NCI-H1417 treated with DMSO at 0.1 percent for 48 hours (cell line): ENCODE measurements around the gene VCAN.
"Not testable (repeated sequence)": the region's sequence is repeated elsewhere in the genome, so short reads cannot be mapped to it uniquely, and the experiment has no call there.

Source experiments
- DNase-seq: peaks from one replicate; lab custom pipeline; 2025; lab: John Stamatoyannopoulos, UW

Gene VCAN

GRCh38 chr5:83471405-83472212, at the start of gene VCAN:
TSS of gene VCAN (plus strand) at chr5:83471744. CDS start at chr5:83483519, 11,775 bp downstream.
- DNase-seq, result no peak

DNA sequence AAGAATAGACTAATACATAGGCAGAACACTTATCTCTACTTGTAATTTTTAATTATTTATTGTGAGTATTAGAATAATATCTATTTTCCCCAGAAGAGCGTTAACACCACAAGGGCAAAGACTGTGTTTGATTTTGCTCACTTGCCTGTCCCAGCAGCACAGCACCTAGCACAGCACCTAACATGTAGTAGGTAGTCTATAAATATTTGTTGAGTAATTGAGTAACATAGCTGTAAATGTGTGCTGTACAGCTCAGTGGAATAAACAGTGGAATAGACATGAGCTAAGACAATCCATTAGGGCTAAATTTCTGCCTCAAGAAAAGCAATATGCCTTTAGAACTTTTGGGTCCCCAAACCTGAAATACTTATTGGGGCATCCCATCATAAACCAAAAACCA, 49.3 kb upstream of the VCAN start:
- DNase-seq, result no peak

- DNase-seq, result no peak
These were observed 44.7 kb upstream of the VCAN start for GRCh38 chr5:83426855-83427254.

GRCh38 chr5:83428126-83428525, 43.4 kb upstream of the VCAN start:
- no peak for DNase-seq

DNA sequence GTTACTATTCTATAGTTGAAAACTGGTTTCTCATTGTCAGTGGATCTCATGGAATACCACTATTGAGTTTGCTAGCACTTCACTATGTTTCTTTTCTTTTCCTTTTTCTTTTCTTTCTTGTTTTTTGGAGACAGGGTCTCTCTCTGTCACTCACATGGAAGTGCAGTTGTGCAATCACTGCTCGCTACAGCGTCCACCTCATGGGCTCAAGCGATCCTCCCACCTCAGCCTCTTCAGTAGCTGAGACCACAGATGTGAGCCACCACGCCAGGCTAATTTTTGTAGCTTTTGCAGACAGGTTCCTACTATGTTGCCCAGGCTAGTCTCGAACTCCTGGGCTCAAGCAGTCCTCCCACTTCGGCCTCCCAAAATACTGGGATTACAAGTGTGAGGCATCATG, 42.7 kb upstream of the VCAN start:
- DNase-seq, result no peak

DNA sequence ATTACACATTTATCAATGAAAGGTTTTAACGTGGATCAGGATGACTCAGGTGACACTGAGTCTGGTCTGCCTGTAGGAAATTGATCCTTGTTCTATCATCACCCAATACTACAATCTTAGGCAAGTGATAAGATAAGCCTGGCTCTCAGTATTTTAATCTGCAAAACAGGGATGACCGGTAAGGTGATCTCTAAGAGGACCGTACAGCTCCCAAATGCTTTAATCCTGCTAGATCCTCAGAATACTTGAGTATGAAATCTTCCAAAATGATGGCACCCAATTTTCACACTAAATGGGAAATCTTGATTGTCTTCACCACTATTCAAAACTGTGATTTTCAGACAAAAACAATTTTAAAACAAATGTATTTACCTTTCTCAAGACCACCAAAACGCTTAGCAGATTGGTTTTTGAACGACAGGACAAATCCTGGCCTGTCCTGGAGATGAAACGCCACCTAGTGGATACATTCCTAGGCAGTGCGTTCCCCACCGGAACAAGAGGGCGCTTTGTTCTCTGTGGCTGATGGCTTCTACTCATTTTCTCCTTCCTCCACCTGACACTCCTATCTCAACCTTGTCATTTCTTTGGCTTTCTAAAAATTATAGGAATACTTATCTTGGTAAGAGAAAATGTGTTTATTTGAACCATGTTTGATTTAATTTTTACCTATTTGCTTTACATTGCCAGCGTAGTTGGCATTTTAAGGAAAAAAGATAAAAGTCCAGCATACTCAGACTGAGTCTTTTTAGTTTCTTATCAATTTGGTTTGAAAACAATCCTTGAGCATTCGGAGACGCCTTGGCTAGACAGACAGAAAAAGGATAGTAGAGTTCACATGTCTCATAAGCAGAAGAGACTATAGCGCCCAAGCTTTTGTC, 41.2 kb upstream of the VCAN start:
- DNase-seq, result no peak

- DNase-seq, result no peak
These were observed 37.7 kb upstream of the VCAN start for GRCh38 chr5:83433891-83434290.

- no peak for DNase-seq
These were observed 36.6 kb upstream of the VCAN start for GRCh38 chr5:83434946-83435345.

GRCh38 chr5:83436276-83436675, 35.3 kb upstream of the VCAN start:
- DNase-seq, result no peak

DNA sequence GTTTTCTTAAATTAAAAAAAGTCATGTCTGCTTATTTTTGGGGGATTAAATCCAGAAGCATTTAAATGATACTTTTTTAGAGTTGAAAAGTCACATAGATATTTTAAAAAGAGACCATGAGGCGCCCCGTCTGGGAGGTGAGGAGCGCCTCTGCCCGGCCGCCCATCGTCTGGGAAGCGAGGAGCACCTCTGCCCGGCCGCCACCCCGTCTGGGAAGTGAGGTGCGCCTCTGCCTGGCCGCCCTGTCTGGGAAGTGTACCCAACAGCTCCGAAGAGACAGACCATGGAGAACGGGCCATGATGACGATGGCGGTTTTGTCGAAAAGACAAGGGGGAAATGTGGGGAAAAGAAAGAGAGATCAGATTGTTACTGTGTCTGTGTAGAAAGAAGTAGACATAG, 33.8 kb upstream of the VCAN start:
- DNase-seq, result not testable (repeated sequence)

- DNase-seq, result no peak
These were observed 30.7 kb upstream of the VCAN start for GRCh38 chr5:83440826-83441225.

DNA sequence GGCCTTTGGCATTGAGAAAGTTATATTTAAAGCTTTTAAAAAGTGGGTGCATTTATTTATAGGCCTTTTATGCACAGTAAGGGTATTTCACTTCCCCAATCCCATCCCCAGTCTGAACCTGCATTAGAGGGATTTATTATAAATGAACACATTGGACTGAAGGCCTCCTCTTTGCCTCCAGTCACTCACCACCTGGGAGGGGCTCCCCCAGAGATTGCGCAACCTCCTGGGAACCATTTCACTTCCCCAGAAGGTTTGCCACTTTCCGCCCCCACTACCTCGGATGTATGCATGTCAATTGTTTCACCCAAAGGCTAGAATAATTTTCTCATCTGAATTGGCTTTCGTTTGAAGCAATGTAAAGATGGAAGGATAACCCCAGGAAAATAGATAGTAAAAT, 29.8 kb upstream of the VCAN start:
- DNase-seq, result no peak

DNA sequence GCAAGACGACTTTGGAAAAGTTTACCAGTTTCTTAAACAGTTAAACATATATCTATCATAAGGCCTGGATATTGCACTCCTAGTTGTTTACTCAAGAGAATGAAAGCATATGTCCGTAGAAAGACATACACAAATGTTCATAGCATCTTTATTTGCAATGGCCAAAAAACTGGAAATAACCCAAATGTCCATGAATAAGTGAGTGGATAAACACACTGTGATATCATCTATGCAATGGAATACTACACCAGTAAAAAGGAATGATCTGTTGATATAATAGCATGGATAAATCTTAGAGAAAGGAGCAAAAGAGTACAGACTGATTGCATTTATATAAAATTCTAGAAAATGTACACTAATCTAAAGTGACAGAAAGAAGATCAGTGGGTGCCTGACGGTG, 28.0 kb upstream of the VCAN start:
- DNase-seq, result no peak

GRCh38 chr5:83444445-83444844, 27.1 kb upstream of the VCAN start:
- no peak for DNase-seq

- DNase-seq, result no peak
These were observed 25.1 kb upstream of the VCAN start for GRCh38 chr5:83446253-83446947.

DNA sequence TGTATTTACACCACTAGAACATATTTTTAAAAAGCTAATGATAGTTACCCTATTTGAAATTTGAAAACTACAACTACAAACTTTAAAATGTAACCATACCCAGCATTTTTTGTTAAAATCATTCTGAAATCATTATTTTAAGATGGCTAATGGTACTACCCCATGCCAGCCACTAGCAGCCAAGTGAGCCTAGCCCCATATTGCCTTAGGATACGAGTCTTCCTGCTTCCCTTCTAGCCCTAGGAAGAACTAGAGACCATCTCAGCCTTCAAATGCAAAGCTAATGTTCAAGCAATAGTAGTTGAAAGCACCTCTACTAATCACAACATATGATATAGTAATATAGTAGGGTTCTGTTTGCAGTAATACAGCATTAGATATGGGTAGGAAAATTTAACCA, 24.0 kb upstream of the VCAN start:
- DNase-seq, result no peak

DNA sequence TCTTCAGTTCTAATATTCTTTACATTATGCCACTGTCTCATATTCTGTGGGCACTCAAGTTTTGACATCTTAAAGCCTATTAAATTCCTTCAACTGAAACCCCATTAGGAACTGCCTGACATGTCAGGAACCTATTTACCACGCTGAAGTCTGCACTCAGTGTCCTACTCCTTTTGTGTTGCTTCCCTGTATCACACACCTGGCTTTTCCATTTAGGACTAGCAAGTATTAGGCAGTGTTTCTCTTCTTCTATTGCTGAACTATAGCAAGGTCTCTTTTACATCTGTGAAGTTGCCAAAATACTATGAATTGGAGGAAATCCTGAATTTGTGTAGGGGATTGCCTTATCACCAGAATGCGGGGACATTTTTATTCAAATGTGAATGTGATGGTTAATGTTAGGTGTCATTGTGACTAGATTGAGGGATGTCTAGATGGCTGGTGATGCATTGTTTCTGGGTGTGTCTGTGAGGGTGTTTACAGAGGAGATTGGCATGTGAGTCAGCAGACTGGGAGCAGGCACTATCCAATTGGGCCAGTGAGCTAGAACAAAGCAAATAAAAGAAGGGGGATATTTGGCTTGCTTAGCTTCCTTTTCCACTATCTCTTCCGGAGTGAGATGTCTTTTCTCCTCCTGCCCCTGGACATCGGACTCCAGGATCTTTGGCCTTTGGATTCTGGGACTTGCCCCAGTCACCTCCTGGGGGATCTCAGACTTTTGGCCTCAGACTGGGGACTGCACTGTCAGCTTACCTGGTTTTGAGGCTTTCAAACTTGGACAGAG, 21.2 kb upstream of the VCAN start:
- DNase-seq, result no peak

GRCh38 chr5:83450967-83451248, 20.6 kb upstream of the VCAN start:
- no peak for DNase-seq

GRCh38 chr5:83451955-83452354, 19.6 kb upstream of the VCAN start:
- no peak for DNase-seq

DNA sequence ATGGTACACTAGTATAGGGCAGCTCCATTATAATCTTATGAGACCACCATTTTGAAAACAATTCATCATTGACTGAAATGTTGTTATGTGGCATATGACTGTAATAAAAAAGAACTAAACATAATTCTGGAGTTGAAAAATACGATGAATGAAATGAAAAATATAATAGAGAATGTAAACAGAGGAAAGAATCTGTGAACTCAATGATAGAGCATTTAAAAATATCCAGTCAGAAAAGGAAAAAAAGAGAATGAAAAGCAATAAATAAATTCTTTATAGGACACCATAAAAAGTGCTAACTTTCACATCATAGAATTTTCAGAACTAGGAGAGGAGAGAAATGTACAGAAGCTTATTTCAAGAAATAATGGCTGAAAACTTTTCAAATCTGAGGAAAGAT, 17.6 kb upstream of the VCAN start:
- DNase-seq, result no peak

DNA sequence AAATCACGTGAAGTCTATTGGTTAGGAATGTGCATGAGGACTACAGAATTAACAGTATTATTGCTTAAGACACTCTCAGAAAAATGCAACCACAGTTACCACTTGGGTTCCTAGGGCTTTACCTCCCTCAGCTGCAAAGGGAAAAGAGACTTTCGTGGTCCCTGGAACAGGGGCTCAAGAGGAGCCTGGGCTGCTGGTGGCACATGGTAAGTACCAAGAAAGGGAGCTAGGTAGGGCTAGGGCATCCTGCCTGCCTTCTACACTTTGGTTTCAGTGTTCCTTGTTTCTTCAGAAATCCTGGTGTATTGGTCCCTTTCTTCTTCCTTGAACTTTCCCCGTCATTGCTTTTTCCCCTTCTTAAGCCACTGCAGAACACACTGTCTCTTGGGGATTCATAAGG, 7.3 kb upstream of the VCAN start:
- no peak for DNase-seq

GRCh38 chr5:83467371-83468035, 4.0 kb upstream of the VCAN start:
- no peak for DNase-seq
